Neural progenitor cell (in vitro differentiated cells): Measurements from ENCODE around the gene DNAL4. TPM values are rescaled to one million over a fixed set of nuclear protein-coding genes. Genes with fewer than 3 reads are reported as not detected.

ENCODE experiments used
- DNase-seq: peaks from one replicate; pipeline ENCODE4 v3.0.0-alpha.2; 2016; ENCODE audit warnings: low spot score
- H2AFZ ChIP-seq: fragments of 200-600 bp; sonication (generic); replicated peaks from 2 replicates; pipeline ENCODE4 v1.6.1; 2016; ENCODE audit warnings: antibody characterized with exemption
- H3F3A ChIP-seq: fragments of 200-600 bp; sonication (generic); 2 replicates; pipeline ENCODE4 v1.6.1; 2016; ENCODE audit warnings: antibody characterized with exemption, low read depth
- H3K27ac ChIP-seq: fragments of 200-600 bp; sonication (generic); 2 replicates; pipeline ENCODE4 v1.5.1; 2016; ENCODE audit warnings: mild to moderate bottlenecking
- H3K27me3 ChIP-seq: fragments of 200-600 bp; sonication (generic); 2 replicates; pipeline ENCODE4 v1.6.1; 2016; ENCODE audit warnings: mild to moderate bottlenecking, moderate library complexity
- H3K36me3 ChIP-seq: fragments of 200-600 bp; sonication (generic); 2 replicates; pipeline ENCODE4 v1.5.1; 2016
- H3K4me1 ChIP-seq: fragments of 200-600 bp; sonication (generic); 2 replicates; pipeline ENCODE4 v1.6.1; 2016; ENCODE audit warnings: mixed run types
- H3K4me2 ChIP-seq: fragments of 200-600 bp; sonication (generic); 2 replicates; pipeline ENCODE4 v1.6.1; 2016
- H3K4me3 ChIP-seq: fragments of 200-600 bp; sonication (generic); 2 replicates; pipeline ENCODE4 v1.5.1; 2016
- H3K79me2 ChIP-seq: fragments of 200-600 bp; sonication (generic); 2 replicates; pipeline ENCODE4 v1.6.1; 2016; ENCODE audit warnings: low read depth
- H3K9ac ChIP-seq: fragments of 200-600 bp; sonication (generic); 2 replicates; pipeline ENCODE4 v1.6.1; 2016
- H3K9me3 ChIP-seq: fragments of 200-600 bp; sonication (generic); 2 replicates; pipeline ENCODE4 v1.5.1; 2016; ENCODE audit warnings: low read depth
- H4K20me1 ChIP-seq: fragments of 200-600 bp; sonication (generic); 2 replicates; pipeline ENCODE4 v1.6.1; 2016; ENCODE audit warnings: low read depth
- H3K27ac Mint-ChIP-seq: 3 replicates; pipeline ENCODE4 v1.8.0; 2021; ENCODE audit warnings: mixed read lengths
- H3K27me3 Mint-ChIP-seq: 2 replicates; pipeline ENCODE4 v1.8.0; 2022; ENCODE audit warnings: low read depth, mild to moderate bottlenecking, inconsistent platforms, moderate library complexity, mixed read lengths; ENCODE audit not compliant: insufficient read depth
- H3K36me3 Mint-ChIP-seq: 3 replicates; pipeline ENCODE4 v1.8.0; 2021; ENCODE audit warnings: mixed read lengths
- H3K4me1 Mint-ChIP-seq: 3 replicates; pipeline ENCODE4 v1.8.0; 2021; ENCODE audit warnings: mixed read lengths
- H3K4me3 Mint-ChIP-seq: 3 replicates; pipeline ENCODE4 v1.8.0; 2021; ENCODE audit warnings: mild to moderate bottlenecking, moderate library complexity, mixed read lengths
- H3K9me3 Mint-ChIP-seq: 3 replicates; pipeline ENCODE4 v1.8.0; 2020; ENCODE audit warnings: mixed read lengths
- EZH2 ChIP-seq: fragments of 200-600 bp; sonication (generic); IDR thresholded peaks from 2 replicates; pipeline ENCODE4 v1.6.1; 2017; ENCODE audit warnings: antibody characterized with exemption, mild to moderate bottlenecking, moderate library complexity
- EZH2phosphoT487 ChIP-seq: fragments of 200-600 bp; sonication (generic); IDR thresholded peaks from 2 replicates; pipeline ENCODE4 v1.6.1; 2017; ENCODE audit warnings: antibody characterized with exemption
- total RNA-seq: library from RNA; depleted of rRNA; stranded (reverse); fragments of >200 nt; gene quantifications from 2 replicates; pipeline ENCODE4 v1.2.3, GENCODE V29; 2015; ENCODE audit warnings: low replicate concordance
- TF ChIP-seq, protein P1 (sequence below): fragments of 200-600 bp; sonication (generic); IDR thresholded peaks from 2 replicates; pipeline ENCODE4 v1.5.1; 2017; ENCODE audit warnings: antibody characterized with exemption, mild to moderate bottlenecking

The DNAL4 gene
- total RNA-seq, 1 donor from 2014 or later = 10.7 TPM

DNA sequence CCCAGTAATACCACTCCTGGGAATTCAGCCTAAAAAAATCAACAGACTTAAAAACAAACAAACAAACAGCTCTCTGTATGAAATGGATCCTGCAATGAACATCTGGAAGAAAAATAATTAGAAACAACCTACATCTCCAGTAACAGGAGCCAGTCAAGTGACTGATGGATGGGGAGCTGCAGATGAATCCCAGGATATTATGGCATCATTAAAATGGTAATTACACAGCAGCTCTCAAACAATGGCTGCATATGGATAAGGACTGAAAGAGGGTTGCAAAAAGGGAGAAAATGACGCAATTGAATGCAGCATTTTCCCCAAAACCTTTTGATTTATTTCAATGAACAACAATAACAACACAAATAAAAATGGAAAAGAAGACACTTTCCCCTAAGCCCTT, 45.7 kb upstream of the DNAL4 start:
- Histone ChIP-seq H3K4me3 (no peak overlapping the region), H3K36me3 (no peaks in the 10 kb centered on the region), H3K9me3 (no peaks in the 10 kb centered on the region), H4K20me1 (peaks cover 18% of the 10 kb centered on the region), H2AFZ (no peak overlapping the region), H3K4me2 (no peak overlapping the region), H3K27me3 (peaks cover 61% of the 10 kb centered on the region), H3F3A (peaks cover 15% of the 10 kb centered on the region), H3K9ac (no peak overlapping the region), H3K27ac (no peak overlapping the region), H3K4me1 (no peaks in the 10 kb centered on the region), H3K79me2 (no peaks in the 10 kb centered on the region)
- Mint-ChIP-seq H3K9me3 (no peaks in the 10 kb centered on the region), H3K4me3 (no peak overlapping the region), H3K36me3 (peaks cover 2% of the 10 kb centered on the region), H3K27ac (no peak overlapping the region), H3K27me3 (peaks cover 27% of the 10 kb centered on the region), H3K4me1 (peaks cover 10% of the 10 kb centered on the region)
- TF ChIP-seq EZH2 = no peak
- no peak for TF ChIP-seq EZH2phosphoT487
- TF ChIP-seq, protein P1, sequence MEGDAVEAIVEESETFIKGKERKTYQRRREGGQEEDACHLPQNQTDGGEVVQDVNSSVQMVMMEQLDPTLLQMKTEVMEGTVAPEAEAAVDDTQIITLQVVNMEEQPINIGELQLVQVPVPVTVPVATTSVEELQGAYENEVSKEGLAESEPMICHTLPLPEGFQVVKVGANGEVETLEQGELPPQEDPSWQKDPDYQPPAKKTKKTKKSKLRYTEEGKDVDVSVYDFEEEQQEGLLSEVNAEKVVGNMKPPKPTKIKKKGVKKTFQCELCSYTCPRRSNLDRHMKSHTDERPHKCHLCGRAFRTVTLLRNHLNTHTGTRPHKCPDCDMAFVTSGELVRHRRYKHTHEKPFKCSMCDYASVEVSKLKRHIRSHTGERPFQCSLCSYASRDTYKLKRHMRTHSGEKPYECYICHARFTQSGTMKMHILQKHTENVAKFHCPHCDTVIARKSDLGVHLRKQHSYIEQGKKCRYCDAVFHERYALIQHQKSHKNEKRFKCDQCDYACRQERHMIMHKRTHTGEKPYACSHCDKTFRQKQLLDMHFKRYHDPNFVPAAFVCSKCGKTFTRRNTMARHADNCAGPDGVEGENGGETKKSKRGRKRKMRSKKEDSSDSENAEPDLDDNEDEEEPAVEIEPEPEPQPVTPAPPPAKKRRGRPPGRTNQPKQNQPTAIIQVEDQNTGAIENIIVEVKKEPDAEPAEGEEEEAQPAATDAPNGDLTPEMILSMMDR = no peak
- no peak for DNase-seq

DNA sequence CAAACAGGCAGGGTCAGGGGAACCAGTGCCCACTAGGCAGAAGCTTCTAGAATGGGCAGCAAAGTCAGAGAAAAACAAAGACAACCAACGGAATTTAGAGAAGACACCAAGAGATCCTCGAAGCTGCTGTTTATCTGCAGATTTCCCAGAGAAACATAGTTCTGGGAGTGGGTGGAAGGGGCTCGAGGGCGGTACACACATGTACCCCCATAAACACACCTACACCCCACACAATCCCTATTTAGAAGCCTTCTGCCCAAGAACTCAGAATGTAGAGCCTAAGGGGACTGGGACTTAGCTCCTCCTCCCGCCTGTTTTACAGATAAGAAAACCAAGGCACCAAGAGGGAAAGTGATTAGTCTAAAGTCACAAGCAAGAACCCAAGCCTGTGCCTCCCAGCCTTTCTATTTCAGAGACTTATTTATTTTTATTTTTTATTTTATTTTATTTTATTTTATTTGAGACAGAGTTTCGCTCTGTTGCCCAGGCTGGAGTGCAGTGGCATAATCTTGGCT, 43.5 kb upstream of the DNAL4 start:
- H3K4me1 ChIP-seq = no peaks in the 10 kb centered on the region
- peaks cover 18% of the 10 kb centered on the region for H3K27me3 Mint-ChIP-seq
- H3K4me1 Mint-ChIP-seq = peaks cover 4% of the 10 kb centered on the region
- no peaks in the 10 kb centered on the region for H3K79me2 ChIP-seq
- H2AFZ ChIP-seq = no peak overlapping the region
- H3K4me3 Mint-ChIP-seq = no peak overlapping the region
- TF ChIP-seq EZH2 = no peak
- TF ChIP-seq, protein P1 = no peak
- no peak for TF ChIP-seq EZH2phosphoT487
- H3K4me3 ChIP-seq = no peak overlapping the region
- no peaks in the 10 kb centered on the region for H3K36me3 Mint-ChIP-seq
- H3K9me3 ChIP-seq = no peaks in the 10 kb centered on the region
- peaks cover under 1% of the 10 kb centered on the region for H3F3A ChIP-seq
- no peak overlapping the region for H3K27ac ChIP-seq
- H3K27ac Mint-ChIP-seq = no peak overlapping the region
- peaks cover 44% of the 10 kb centered on the region for H3K27me3 ChIP-seq
- H3K4me2 ChIP-seq = no peak overlapping the region
- H3K36me3 ChIP-seq = no peaks in the 10 kb centered on the region
- no peak for DNase-seq
- H4K20me1 ChIP-seq = peaks cover 5% of the 10 kb centered on the region
- no peak overlapping the region for H3K9ac ChIP-seq
- no peaks in the 10 kb centered on the region for H3K9me3 Mint-ChIP-seq

DNA sequence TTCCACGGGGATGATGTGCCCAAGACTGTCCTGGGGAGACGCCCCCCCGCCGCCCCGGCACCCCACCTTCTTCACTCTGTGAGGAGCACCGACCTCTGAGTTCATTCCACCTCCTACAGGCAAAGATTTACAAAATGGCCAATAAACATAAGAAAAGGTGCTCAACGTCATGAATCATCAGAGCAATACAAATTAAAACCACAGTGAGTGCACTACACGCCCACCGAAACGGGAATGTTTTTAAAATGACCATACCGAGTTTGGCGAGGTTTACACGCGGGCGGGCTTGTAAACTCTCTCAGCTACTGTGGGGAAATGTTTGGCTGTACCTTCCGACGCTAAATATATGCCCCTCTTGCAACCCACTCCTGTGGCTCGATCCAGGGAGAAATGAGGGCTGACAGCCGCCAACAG, 42.0 kb upstream of the DNAL4 start:
- Histone ChIP-seq H3K4me2 (no peak overlapping the region), H4K20me1 (no peaks in the 10 kb centered on the region), H3K9ac (no peak overlapping the region), H3K4me1 (no peaks in the 10 kb centered on the region), H3K79me2 (no peaks in the 10 kb centered on the region), H2AFZ (no peak overlapping the region), H3K27ac (no peak overlapping the region), H3K27me3 (peaks cover 28% of the 10 kb centered on the region), H3F3A (no peaks in the 10 kb centered on the region), H3K36me3 (no peaks in the 10 kb centered on the region), H3K4me3 (no peak overlapping the region), H3K9me3 (no peaks in the 10 kb centered on the region)
- DNase-seq = no peak
- Mint-ChIP-seq H3K4me3 (no peak overlapping the region), H3K36me3 (no peaks in the 10 kb centered on the region), H3K27ac (no peak overlapping the region), H3K27me3 (peaks cover 14% of the 10 kb centered on the region), H3K4me1 (peaks cover 3% of the 10 kb centered on the region), H3K9me3 (no peaks in the 10 kb centered on the region)
- TF ChIP-seq EZH2 (no peak), EZH2phosphoT487 (no peak)
- TF ChIP-seq, protein P1 = no peak
